Ovary (tissue), 3 donors: Measurements from ENCODE around the gene CTTN.

Experiments used
- EP300 ChIP-seq: sonication (generic); formaldehyde crosslinking; IDR thresholded peaks from one replicate; pipeline ENCODE4 v1.6.1; 2017; ENCODE audit warnings: antibody characterized with exemption
- TF ChIP-seq, protein P1 (sequence below), 3 donors: fragments of 450-650 bp in 2 of 3; fragments of 200-600 bp in 1 of 3; IDR thresholded peaks; one replicate each; pipeline versions ENCODE4 v1.5.1 to v1.8.0; 2016 to 2022; ENCODE audit warnings: antibody characterized with exemption in 3 of 3, mild to moderate bottlenecking in 1 of 3
- donor health status: DM: no; HTN: no; CAD: no.

DNA sequence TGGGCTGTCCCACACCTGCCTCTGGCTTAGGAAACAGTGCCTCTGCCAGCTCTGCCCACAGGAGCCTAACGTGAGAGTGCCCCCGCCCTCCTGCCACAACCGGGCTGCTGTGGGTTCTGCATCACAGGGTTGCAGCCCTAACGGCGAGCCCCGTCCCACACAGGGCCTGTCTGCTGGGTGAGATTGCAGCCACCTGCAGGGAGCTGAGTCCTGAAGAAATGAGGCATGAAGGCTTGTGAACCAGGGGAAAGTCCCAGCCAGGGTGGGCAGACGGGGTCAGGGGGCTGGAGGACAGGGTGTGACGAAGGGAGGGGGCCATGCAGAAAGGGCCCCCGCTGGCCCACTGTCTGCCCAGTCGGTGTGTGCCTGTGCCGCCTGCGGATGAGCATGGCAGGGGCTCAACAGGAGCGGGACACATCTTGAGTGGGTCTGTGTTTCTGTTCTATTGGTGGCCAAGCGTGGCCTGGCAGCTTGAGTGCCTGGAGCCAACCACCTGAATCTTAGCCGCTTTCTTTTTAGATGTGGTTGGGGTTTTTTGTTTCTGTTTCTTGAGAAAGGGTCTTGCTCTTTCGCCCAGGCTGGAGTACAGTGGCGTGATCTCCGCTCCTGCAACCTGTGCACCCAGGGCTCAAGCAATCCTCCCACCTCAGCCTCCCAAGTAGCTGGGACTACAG lies 38.9 kb downstream of the CTTN start:
- TF ChIP-seq, protein P1, sequence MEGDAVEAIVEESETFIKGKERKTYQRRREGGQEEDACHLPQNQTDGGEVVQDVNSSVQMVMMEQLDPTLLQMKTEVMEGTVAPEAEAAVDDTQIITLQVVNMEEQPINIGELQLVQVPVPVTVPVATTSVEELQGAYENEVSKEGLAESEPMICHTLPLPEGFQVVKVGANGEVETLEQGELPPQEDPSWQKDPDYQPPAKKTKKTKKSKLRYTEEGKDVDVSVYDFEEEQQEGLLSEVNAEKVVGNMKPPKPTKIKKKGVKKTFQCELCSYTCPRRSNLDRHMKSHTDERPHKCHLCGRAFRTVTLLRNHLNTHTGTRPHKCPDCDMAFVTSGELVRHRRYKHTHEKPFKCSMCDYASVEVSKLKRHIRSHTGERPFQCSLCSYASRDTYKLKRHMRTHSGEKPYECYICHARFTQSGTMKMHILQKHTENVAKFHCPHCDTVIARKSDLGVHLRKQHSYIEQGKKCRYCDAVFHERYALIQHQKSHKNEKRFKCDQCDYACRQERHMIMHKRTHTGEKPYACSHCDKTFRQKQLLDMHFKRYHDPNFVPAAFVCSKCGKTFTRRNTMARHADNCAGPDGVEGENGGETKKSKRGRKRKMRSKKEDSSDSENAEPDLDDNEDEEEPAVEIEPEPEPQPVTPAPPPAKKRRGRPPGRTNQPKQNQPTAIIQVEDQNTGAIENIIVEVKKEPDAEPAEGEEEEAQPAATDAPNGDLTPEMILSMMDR (IDR thresholded peaks at IDR 0.05) = no peak
- TF ChIP-seq EP300 = no peak
